ENCODE results near the gene PNMA6A. TPM values are rescaled to one million over a fixed set of nuclear protein-coding genes. Genes with fewer than 3 reads are reported as not detected.
"Not testable (repeated sequence)": the region's sequence is repeated elsewhere in the genome, so short reads cannot be mapped to it uniquely, and the experiment has no call there.

The PNMA6A gene
- polyA plus RNA-seq (2012; ENCODE audit: insufficient read length, low read depth), result 0.39 TPM

GRCh38 chrX:153071909-153072583 lies at the start of gene PNMA6A:
Gene PNMA6A (plus strand): TSS chrX:153072454. CDS start chrX:153073063, 609 bp downstream.
- not testable (repeated sequence) for TF ChIP-seq REST (IDR thresholded peaks at IDR 0.05; ENCODE audit: insufficient read depth in 1 of 2, low read depth in 2 of 2, low read length in 2 of 2); SIN3A (IDR thresholded peaks at IDR 0.05; ENCODE audit: borderline replicate concordance, insufficient read depth, low read length); POLR2AphosphoS5 (IDR thresholded peaks at IDR 0.05; ENCODE audit: low read depth, low read length)

- TF ChIP-seq POLR2AphosphoS5 (IDR thresholded peaks at IDR 0.05; ENCODE audit: low read depth, low read length) (no peak), FOXP2 (optimal IDR thresholded peaks at IDR 0.05; ENCODE audit: borderline replicate concordance, extremely low read depth, extremely low read length, insufficient read depth) (no peak), TAF1 (IDR thresholded peaks at IDR 0.05; ENCODE audit: borderline replicate concordance, insufficient read depth, low read length) (no peak), SIN3A (IDR thresholded peaks at IDR 0.05; ENCODE audit: borderline replicate concordance, insufficient read depth, low read length) (no peak), REST (IDR thresholded peaks at IDR 0.05; ENCODE audit: insufficient read depth in 1 of 2, low read depth in 2 of 2, low read length in 2 of 2) (no peak)
Observed at GRCh38 chrX:153029162-153029561, 43.1 kb upstream of the PNMA6A start.

GRCh38 chrX:153029875-153030274 lies 42.4 kb upstream of the PNMA6A start:
- TF ChIP-seq POLR2AphosphoS5 (IDR thresholded peaks at IDR 0.05; ENCODE audit: low read depth, low read length) (no peak), FOXP2 (optimal IDR thresholded peaks at IDR 0.05; ENCODE audit: borderline replicate concordance, extremely low read depth, extremely low read length, insufficient read depth) (no peak), SIN3A (IDR thresholded peaks at IDR 0.05; ENCODE audit: borderline replicate concordance, insufficient read depth, low read length) (no peak), REST (IDR thresholded peaks at IDR 0.05; ENCODE audit: insufficient read depth in 1 of 2, low read depth in 2 of 2, low read length in 2 of 2) (no peak), TAF1 (IDR thresholded peaks at IDR 0.05; ENCODE audit: borderline replicate concordance, insufficient read depth, low read length) (no peak)

- TF ChIP-seq POLR2AphosphoS5 (IDR thresholded peaks at IDR 0.05; ENCODE audit: low read depth, low read length), result no peak
- no peak for TF ChIP-seq SIN3A (IDR thresholded peaks at IDR 0.05; ENCODE audit: borderline replicate concordance, insufficient read depth, low read length)
- no peak for TF ChIP-seq TAF1 (IDR thresholded peaks at IDR 0.05; ENCODE audit: borderline replicate concordance, insufficient read depth, low read length)
- TF ChIP-seq REST (IDR thresholded peaks at IDR 0.05; ENCODE audit: insufficient read depth in 1 of 2, low read depth in 2 of 2, low read length in 2 of 2), result no peak
- no peak for TF ChIP-seq FOXP2 (optimal IDR thresholded peaks at IDR 0.05; ENCODE audit: borderline replicate concordance, extremely low read depth, extremely low read length, insufficient read depth)
Observed at GRCh38 chrX:153030801-153031200, 41.5 kb upstream of the PNMA6A start.

All from PFSK-1 (cell line).